Body of pancreas (tissue), 4 donors: ENCODE results near the gene ATP10A.

Experiments used
- CTCF ChIP-seq, 7 experiments: fragments of 450-650 bp in 4 of 7; fragments of 200-600 bp in 3 of 7; sonication (generic) in 3 of 7; IDR thresholded peaks; one replicate each; pipeline ENCODE4 v1.5.1; 2016 to 2019; ENCODE audit warnings: antibody characterized with exemption in 7 of 7
- POLR2A ChIP-seq, 3 donors: fragments of 450-650 bp; IDR thresholded peaks; one replicate each; pipeline ENCODE4 v1.6.1; 2016; ENCODE audit warnings: antibody characterized with exemption in 3 of 3, mild to moderate bottlenecking in 2 of 3

- TF ChIP-seq POLR2A (IDR thresholded peaks at IDR 0.05) = no peak
- TF ChIP-seq CTCF (IDR thresholded peaks at IDR 0.05) = no peak
Measured at GRCh38 chr15:25880411-25880810, 17.3 kb upstream of the ATP10A start.
